HG02798 (cell line): ENCODE results near the gene SGK1.
"Not testable (repeated sequence)": the region's sequence is repeated elsewhere in the genome, so short reads cannot be mapped to it uniquely, and the experiment has no call there.

Experiments
- ATAC-seq: cut with Tn5 transposase; IDR thresholded peaks from one replicate; pipeline ENCODE4 v1.9.1; 2021; ENCODE audit warnings: mild to moderate bottlenecking; ENCODE audit not compliant: unreplicated experiment, poor library complexity

The SGK1 gene

DNA sequence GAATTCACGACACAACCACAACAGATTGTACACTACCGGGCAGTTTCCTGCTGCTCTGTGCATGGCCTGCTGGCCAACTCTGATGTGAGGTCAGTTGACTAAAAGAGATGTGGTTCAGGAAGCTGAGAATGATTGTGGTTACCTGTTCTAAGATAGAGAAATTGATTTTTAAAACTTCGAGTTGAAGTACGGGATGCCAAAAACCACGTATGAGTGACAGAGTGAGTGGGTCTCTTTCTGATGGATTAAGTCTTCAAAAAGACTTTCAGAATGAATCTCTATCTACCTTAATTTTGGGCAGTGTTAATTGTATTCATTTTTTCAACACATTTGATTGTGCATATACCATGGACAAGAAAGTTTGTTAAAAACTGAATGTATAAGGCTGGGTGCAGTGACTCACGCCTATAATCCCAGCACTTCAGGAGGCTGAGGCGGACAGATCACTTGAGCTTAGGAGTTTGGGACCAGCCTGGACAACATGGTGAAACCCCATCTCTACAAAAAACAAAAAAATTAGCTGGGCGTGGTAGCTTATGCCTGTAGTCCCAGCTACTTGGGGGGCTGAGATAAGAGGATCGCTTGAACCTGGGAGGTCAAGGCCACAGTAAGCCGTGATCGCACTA, 121.2 kb downstream of the SGK1 start:
- ATAC-seq, result peak; percentile 64

DNA sequence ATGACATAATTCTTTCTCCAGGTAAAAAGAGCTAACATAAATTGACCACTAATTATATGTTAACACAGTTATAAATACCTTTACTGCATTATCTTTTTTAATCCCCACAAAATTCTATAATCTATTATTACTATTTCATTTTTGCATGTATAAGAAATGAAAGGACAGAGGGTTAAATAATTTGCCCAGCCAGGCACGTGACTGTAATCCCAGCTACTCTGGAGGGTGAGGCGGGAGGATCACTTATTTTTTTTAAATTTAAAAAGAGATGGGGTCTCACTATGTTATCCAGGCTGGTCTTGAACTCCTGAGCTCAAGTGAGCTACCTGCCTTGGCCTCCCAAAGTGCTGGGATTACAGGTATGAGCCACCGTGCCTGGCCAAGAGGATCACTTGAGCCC, 121.9 kb downstream of the SGK1 start:
- ATAC-seq, result no peak

- no peak for ATAC-seq
These were observed 122.6 kb downstream of the SGK1 start for GRCh38 chr6:134195164-134195906.

GRCh38 chr6:134193536-134194498, 124.1 kb downstream of the SGK1 start:
- ATAC-seq, result no peak

DNA sequence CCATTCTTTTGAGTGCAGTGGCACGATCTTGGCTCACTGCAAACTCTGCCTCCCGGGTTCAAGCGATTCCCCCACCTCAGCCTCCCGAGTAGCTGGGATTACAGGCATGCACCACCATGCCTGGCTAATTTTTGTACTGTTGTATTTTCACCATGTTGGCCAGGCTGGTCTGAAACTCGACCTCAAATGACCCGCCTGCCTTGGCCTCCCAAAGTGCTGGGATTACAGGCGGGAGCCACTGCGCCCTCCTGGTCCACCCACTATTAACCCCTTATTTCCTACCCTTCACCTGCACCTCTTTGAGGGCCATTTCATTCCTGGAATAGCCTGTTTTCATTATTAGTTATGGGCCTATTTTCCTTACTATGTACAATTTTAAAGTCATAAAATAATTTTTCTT, 125.3 kb downstream of the SGK1 start:
- not testable (repeated sequence) for ATAC-seq

DNA sequence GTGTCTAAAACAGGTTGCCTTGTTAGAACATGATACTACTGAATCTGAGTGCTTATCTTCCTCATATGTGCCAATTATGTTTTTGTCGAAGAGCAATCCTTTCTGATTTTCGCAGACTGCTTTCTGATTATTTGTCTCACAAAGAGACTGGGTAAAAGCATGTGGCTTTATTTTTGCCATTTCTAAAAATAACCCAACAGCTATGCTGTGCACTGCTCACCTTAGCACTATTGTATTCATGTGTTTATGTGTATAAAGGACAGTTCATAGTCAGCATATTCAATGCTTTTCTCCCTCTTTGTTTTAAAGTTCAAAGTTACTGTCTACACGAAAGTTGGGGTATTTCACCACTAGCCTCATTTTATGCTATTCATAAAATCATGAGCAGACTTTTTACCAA, 127.0 kb downstream of the SGK1 start:
- ATAC-seq, result no peak

DNA sequence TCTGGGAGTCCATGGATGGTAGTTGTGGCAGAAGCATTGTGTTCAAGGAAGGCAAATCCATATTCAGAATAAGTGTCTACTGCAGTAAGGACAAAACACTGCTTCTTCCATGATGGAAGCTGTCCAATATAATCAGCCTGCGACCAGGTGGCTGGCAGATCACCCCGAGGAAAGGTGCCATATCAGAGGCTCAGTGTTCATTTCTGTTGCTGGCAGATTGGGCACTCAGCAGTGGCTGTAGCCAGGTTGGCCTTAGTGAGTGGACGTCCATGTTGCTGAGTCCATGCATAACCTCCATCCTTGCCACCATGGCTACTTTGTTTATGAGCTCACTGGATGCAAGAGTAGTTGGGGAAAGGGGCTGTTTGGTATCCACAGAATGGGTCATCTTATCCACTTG, 130.2 kb downstream of the SGK1 start:
- ATAC-seq, result no peak

DNA sequence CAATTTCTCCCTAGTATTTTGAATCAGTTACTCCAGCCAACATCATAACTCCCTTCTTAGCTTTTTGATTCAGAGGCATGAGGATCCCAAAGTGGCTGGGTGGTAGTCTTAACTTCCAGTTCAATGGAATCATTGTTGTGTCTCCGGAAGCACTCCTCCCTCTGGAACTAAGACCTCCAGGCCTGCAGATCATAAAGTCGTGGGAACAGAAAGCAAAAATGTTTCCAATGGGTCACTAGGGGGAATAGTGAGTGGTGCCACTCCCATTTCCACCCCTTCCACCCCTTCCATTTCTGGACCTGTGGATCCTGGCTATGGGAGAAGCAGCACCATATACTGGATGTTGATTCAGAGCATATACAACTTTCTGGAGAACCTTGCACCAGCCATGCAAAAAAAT, 130.8 kb downstream of the SGK1 start:
- ATAC-seq, result no peak

- ATAC-seq, result no peak
These were observed 131.6 kb downstream of the SGK1 start for GRCh38 chr6:134186355-134186754.

- ATAC-seq, result no peak
These were observed 132.6 kb downstream of the SGK1 start for GRCh38 chr6:134185277-134185676.

- no peak for ATAC-seq
These were observed 134.1 kb downstream of the SGK1 start for GRCh38 chr6:134183844-134184243.

GRCh38 chr6:134182528-134182927, 135.4 kb downstream of the SGK1 start:
- no peak for ATAC-seq

- ATAC-seq, result not testable (repeated sequence)
These were observed 136.2 kb downstream of the SGK1 start for GRCh38 chr6:134181726-134182125.

DNA sequence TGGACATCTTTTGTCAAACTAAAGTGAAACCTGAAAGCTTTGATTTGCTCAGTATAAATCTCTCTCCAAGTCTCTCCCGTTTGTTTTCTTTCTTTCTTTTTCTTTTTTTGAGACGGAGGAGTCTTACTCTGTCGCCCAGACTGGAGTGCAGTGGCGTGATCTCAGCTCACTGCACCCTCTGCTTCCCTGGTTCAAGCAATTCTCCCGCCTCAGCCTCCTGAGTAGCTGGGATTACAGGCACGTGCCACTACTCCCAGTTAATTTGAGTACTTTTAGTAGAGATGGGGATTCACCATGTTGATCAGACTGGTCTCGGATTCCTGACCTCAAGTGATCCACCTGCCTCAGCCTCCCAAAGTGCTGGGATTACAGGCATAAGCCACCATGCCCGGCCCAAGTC, 136.7 kb downstream of the SGK1 start:
- not testable (repeated sequence) for ATAC-seq

DNA sequence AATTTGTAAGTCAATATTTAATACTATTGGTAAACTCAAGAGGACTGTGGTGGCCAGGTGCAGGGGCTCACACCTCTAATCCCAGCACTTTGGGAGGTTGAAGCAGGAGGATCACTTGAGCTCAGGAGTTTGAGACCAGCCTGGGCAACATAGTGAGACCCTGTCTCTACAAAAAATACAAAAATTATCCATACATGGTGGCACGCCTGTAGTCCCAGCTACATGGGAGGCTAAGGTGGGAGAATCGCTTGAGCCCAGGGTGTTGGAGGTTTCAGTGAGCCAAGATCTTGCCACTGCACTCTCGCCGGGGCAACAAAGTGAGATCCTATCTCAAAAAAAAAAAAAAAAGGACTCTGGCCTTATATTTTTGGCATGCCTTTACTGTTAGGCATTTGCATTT, 137.4 kb downstream of the SGK1 start:
- ATAC-seq, result not testable (repeated sequence)

DNA sequence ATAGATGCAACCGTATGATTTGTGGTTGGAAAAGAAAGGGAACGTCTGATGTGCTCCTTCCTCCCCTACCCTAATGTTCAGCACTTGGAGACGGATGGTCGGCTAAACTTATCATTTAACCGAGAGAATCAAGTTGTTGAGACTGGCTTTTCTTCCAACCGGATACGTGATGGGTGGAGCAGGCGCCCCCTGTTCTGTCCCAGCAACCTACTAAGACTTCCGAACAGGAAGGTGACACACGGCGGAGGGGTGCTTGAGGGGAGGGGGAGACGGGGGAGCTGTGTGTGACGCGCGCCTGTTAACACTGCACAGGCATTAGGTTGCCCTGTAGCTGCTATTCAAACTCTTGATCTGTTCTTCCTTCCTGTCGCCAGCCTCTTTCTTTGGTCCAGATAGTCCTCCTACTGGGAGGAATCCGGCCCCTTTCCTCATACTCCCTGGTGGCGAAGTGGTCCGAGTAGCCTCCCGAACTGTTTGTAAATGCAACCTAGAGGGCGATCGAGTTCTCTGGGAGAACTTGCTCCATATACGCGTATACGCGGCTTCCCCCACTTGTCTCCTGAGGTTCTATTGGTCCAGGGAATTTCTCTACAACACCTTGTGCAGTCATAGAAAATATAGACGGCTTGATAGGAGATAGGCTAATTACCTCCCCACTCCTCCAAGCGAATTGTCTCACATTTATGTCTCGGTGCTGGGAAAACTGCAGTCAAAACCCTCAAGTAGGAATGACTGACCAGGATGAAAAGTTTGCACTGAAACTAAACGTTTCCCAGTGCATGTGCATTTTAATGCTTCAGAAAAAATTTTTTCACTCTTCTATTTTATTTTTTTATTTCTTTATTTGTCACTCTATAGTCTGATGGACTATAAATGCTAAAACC, 139.5 kb downstream of the SGK1 start:
- ATAC-seq, result no peak

DNA sequence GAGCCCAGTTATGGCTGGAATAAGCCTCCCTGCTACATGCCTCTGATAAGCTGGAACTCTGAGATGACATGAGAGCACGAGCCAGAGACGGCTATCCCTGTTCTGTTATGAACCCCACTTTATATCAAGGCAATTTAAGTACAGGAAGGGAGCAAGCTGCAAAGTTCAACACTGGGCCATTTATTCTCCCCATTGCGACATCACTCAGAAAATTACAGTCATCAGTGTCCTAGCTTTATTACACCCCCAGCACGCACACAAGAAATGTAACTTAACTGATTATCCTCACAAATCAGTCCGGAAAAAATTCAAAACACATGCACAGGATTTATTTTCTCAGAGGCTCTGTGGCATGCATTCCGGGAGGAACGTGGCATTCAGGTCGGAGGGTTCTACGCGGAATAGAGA, 140.2 kb downstream of the SGK1 start:
- no peak for ATAC-seq

GRCh38 chr6:134177236-134177635, 140.7 kb downstream of the SGK1 start:
- ATAC-seq, result no peak

- no peak for ATAC-seq
These were observed 141.5 kb downstream of the SGK1 start for GRCh38 chr6:134176264-134176975.
